Trophoblast cell (in vitro differentiated cells and primary cell): Measurements from ENCODE around the gene SMAD4. TPM values are rescaled to one million over a fixed set of nuclear protein-coding genes. Genes with fewer than 3 reads are reported as not detected.

ENCODE experiments used
- DNase-seq, 2 donors: peaks; one replicate each; pipeline ENCODE4 v3.0.0-alpha.2; 2016
- H2AFZ ChIP-seq: 2 replicates; pipeline ENCODE4 v1.6.1; 2013; ENCODE audit warnings: low read length, moderate library complexity, mild to moderate bottlenecking; ENCODE audit not compliant: insufficient read depth, poor library complexity
- H2AK5ac ChIP-seq: 2 replicates; pipeline ENCODE4 v1.6.1; 2013; ENCODE audit warnings: mild to moderate bottlenecking, low read length
- H2BK120ac ChIP-seq: 2 replicates; pipeline ENCODE4 v1.6.1; 2013; ENCODE audit warnings: low read length, mild to moderate bottlenecking, moderate library complexity; ENCODE audit not compliant: insufficient read depth, poor library complexity
- H2BK12ac ChIP-seq: 2 replicates; pipeline ENCODE4 v1.6.1; 2013; ENCODE audit warnings: mild to moderate bottlenecking, low read length, moderate library complexity
- H2BK5ac ChIP-seq: 2 replicates; pipeline ENCODE4 v1.6.1; 2013; ENCODE audit warnings: low read length, low read depth, moderate library complexity, mild to moderate bottlenecking; ENCODE audit not compliant: poor library complexity
- H3K14ac ChIP-seq: 2 replicates; pipeline ENCODE4 v1.6.1; 2013; ENCODE audit warnings: mild to moderate bottlenecking, low read length
- H3K18ac ChIP-seq: 2 replicates; pipeline ENCODE4 v1.6.1; 2013; ENCODE audit warnings: mild to moderate bottlenecking, low read length
- H3K23ac ChIP-seq: 2 replicates; pipeline ENCODE4 v1.6.1; 2013; ENCODE audit warnings: low read length
- H3K27ac ChIP-seq: 2 replicates; pipeline ENCODE4 v1.5.1; 2013; ENCODE audit warnings: low read depth, mild to moderate bottlenecking, inconsistent platforms, low read length, moderate library complexity
- H3K27me3 ChIP-seq: 2 replicates; pipeline ENCODE4 v1.6.1; 2013; ENCODE audit warnings: inconsistent platforms, mild to moderate bottlenecking, low read length, moderate library complexity; ENCODE audit not compliant: insufficient read depth
- H3K36me3 ChIP-seq, 2 experiments: 1 replicate in 1 of 2; 2 replicates in 1 of 2; pipeline ENCODE4 v1.6.1; 2013; ENCODE audit warnings: low read length in 2 of 2, mild to moderate bottlenecking in 2 of 2, moderate library complexity in 1 of 2; ENCODE audit not compliant: insufficient read depth in 2 of 2, control insufficient read depth in 1 of 2
- H3K4ac ChIP-seq: 2 replicates; pipeline ENCODE4 v1.6.1; 2013; ENCODE audit warnings: low read depth, mild to moderate bottlenecking, low read length, moderate library complexity
- H3K4me1 ChIP-seq, 2 experiments: 1 replicate in 1 of 2; 2 replicates in 1 of 2; pipeline ENCODE4 v1.6.1; 2013; ENCODE audit warnings: low read length in 2 of 2, mild to moderate bottlenecking in 2 of 2, moderate library complexity in 1 of 2; ENCODE audit not compliant: insufficient read depth in 2 of 2, control insufficient read depth in 1 of 2
- H3K4me2 ChIP-seq: 2 replicates; pipeline ENCODE4 v1.6.1; 2013; ENCODE audit warnings: inconsistent platforms, mild to moderate bottlenecking, low read length, moderate library complexity
- H3K4me3 ChIP-seq: 2 replicates; pipeline ENCODE4 v1.5.1; 2013; ENCODE audit warnings: mild to moderate bottlenecking, low read depth, low read length, inconsistent platforms
- H3K79me1 ChIP-seq: one replicate; pipeline ENCODE4 v1.6.1; 2013; ENCODE audit warnings: low read length
- H3K79me2 ChIP-seq: 2 replicates; pipeline ENCODE4 v1.6.1; 2013; ENCODE audit warnings: low read length, mild to moderate bottlenecking; ENCODE audit not compliant: control insufficient read depth, insufficient read depth, poor library complexity
- H3K9ac ChIP-seq: 2 replicates; pipeline ENCODE4 v1.6.1; 2013; ENCODE audit warnings: mild to moderate bottlenecking, low read length
- H3K9me3 ChIP-seq: 2 replicates; pipeline ENCODE4 v1.6.1; 2013; ENCODE audit warnings: low read depth, mild to moderate bottlenecking, control low read depth, inconsistent platforms, low read length; ENCODE audit not compliant: insufficient read depth
- H4K12ac ChIP-seq: 2 replicates; pipeline ENCODE4 v1.6.1; 2013; ENCODE audit warnings: low read depth, mild to moderate bottlenecking, low read length, moderate library complexity
- H4K8ac ChIP-seq: 2 replicates; pipeline ENCODE4 v1.6.1; 2013; ENCODE audit warnings: low read depth, mild to moderate bottlenecking, low read length, moderate library complexity
- H4K91ac ChIP-seq: one replicate; pipeline ENCODE4 v1.6.1; 2013; ENCODE audit warnings: low read depth, mild to moderate bottlenecking, low read length, moderate library complexity
- WGBS: extraction: QIAGEN DNeasy Blood & Tissue Kit; methylation state at CpG from one replicate; pipeline ENCODE4 v1.1.7; 2013; ENCODE audit warnings: missing lambda C conversion rate; ENCODE audit not compliant: insufficient read length, insufficient coverage; ENCODE audit errors: extremely low coverage; 5-methylcytosine and 5-hydroxymethylcytosine counted together
- polyA plus RNA-seq: library from polyadenylated mRNA; stranded (reverse); fragments of 200-250 nt; gene quantifications from 2 replicates; pipeline ENCODE4 v1.2.3, GENCODE V29; 2013

The SMAD4 gene
- 50.4 and 51.9 TPM in 2 replicates for polyA plus RNA-seq

- H3K27ac ChIP-seq = peak within 1 kb of the TSS; percentile 94
- peaks cover 10 to 13% of the 10 kb centered on the region in 2 experiments for H3K4me1 ChIP-seq
- H3K9ac ChIP-seq = peak within 1 kb of the TSS; percentile 95
- H3K79me1 ChIP-seq = peaks cover 12% of the 10 kb centered on the region
- H3K27me3 ChIP-seq = no peaks in the 10 kb centered on the region
- peak; percentile 96 to 99 for DNase-seq
- peak within 1 kb of the TSS; percentile 97 for H3K18ac ChIP-seq
- H3K4me3 ChIP-seq = peak within 1 kb of the TSS; percentile 91
- peak within 1 kb of the TSS; percentile 97 for H2AFZ ChIP-seq
- H2BK5ac ChIP-seq = peak within 1 kb of the TSS; percentile 91
- no CpG with 5 or more reads among the region's 79 CpGs for WGBS
- H2AK5ac ChIP-seq = peak within 1 kb of the TSS; percentile 85
- H4K8ac ChIP-seq = peak within 1 kb of the TSS; percentile 97
- peak within 1 kb of the TSS; percentile 96 for H3K14ac ChIP-seq
- peak within 1 kb of the TSS; percentile 98 for H4K12ac ChIP-seq
- H3K23ac ChIP-seq = no peak within 1 kb of the TSS
- peaks cover 5 to 6% of the 10 kb centered on the region in 2 experiments for H3K36me3 ChIP-seq
- H2BK120ac ChIP-seq = peak within 1 kb of the TSS; percentile 85
- peak within 1 kb of the TSS; percentile 78 for H3K4me2 ChIP-seq
- H3K79me2 ChIP-seq = peaks cover 20% of the 10 kb centered on the region
- H3K4ac ChIP-seq = peak within 1 kb of the TSS; percentile 93
- H3K9me3 ChIP-seq = no peaks in the 10 kb centered on the region
- peak within 1 kb of the TSS; percentile 94 for H4K91ac ChIP-seq
- H2BK12ac ChIP-seq = peak within 1 kb of the TSS; percentile 76
Observed at GRCh38 chr18:51029694-51030536, at the start of gene SMAD4. Gene SMAD4, plus strand, starts transcription at chr18:51030213. Its CDS starts 16,834 bp downstream, at chr18:51047047.

DNA sequence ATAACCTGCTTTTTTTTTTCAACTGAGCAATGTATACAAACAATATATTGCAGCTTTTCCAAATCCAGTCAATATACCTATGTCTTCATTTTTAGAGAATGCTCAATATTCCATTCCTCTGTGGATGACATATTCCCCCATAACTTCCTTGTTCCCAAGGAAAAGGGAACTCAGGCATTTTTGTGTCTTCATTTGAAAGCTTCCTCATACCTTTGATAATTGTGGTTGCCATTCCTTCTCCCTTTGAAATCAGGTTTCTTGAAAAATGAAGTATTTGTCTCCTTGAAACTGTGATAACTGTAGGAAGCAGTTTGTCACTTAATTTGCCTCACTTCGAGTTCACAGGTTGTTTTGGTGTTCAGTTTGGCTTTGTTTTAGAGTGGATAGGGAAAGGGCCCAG lies 48.6 kb upstream of the SMAD4 start:
- Histone ChIP-seq H3K4me3 (no peak overlapping the region), H3K27me3 (no peaks in the 10 kb centered on the region), H4K91ac (no peak overlapping the region), H3K18ac (no peak overlapping the region), H2BK120ac (no peak overlapping the region), H3K4me2 (no peak overlapping the region), H3K9me3 (peaks cover 9% of the 10 kb centered on the region), H3K79me1 (peaks cover 2% of the 10 kb centered on the region), H4K12ac (no peak overlapping the region), H3K79me2 (no peaks in the 10 kb centered on the region), H2BK5ac (no peak overlapping the region), H2BK12ac (no peak overlapping the region), H3K9ac (no peak overlapping the region), H3K27ac (no peak overlapping the region), H3K36me3 (peaks cover 10 to 14% of the 10 kb centered on the region in 2 experiments), H2AFZ (no peak overlapping the region), H3K14ac (no peak overlapping the region), H3K4ac (no peak overlapping the region), H4K8ac (no peak overlapping the region), H2AK5ac (no peak overlapping the region), H3K23ac (no peak overlapping the region), H3K4me1 (peaks cover 0 to 3% of the 10 kb centered on the region in 2 experiments)
- DNase-seq = peak; percentile 22 to 75
- no CpG with 5 or more reads among the region's 1 CpG for WGBS

GRCh38 chr18:50982086-50982801 lies 47.8 kb upstream of the SMAD4 start:
- no CpG with 5 or more reads among the region's 8 CpGs for WGBS

DNA sequence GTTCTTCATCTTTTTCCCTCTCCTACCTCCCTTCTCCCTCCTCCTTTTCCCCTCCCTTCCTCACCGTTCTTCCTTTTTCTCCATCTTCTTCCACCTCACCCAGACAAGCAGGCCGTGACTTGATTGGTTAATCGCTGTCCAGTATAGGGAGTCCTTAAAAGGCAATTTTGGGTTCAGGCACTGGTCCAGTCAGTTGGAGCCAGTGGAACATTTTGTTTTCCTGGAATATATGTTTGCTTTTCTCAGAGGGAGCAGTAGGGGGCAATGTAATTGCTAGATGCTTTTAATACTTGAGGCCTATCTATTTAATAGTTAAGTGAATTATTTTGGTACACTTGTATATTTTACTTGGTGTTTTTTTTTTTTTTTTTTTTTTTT lies 47.2 kb upstream of the SMAD4 start:
- H3K27ac ChIP-seq = no peak overlapping the region
- no peak overlapping the region for H2BK12ac ChIP-seq
- H3K27me3 ChIP-seq = no peaks in the 10 kb centered on the region
- H2AFZ ChIP-seq = no peak overlapping the region
- peaks cover 3 to 6% of the 10 kb centered on the region in 2 experiments for H3K36me3 ChIP-seq
- H3K18ac ChIP-seq = no peak overlapping the region
- WGBS = 100% methylated on average over 1 of the region's 3 CpGs
- H4K12ac ChIP-seq = no peak overlapping the region
- H3K9ac ChIP-seq = no peak overlapping the region
- peaks cover 1% of the 10 kb centered on the region for H3K9me3 ChIP-seq
- H3K14ac ChIP-seq = no peak overlapping the region
- H4K8ac ChIP-seq = no peak overlapping the region
- no peak overlapping the region for H2BK120ac ChIP-seq
- H3K4me1 ChIP-seq = peaks cover 3 to 6% of the 10 kb centered on the region in 2 experiments
- no peak overlapping the region for H2AK5ac ChIP-seq
- H3K79me2 ChIP-seq = peaks cover 2% of the 10 kb centered on the region
- H4K91ac ChIP-seq = no peak overlapping the region
- no peak overlapping the region for H3K4ac ChIP-seq
- peaks cover 4% of the 10 kb centered on the region for H3K79me1 ChIP-seq
- no peak overlapping the region for H3K4me3 ChIP-seq
- H2BK5ac ChIP-seq = no peak overlapping the region
- H3K4me2 ChIP-seq = no peak overlapping the region
- H3K23ac ChIP-seq = no peak overlapping the region
- no peak for DNase-seq

More at GRCh38 chr18:50982086-50982801, 47.8 kb upstream of the SMAD4 start:
- no peak for DNase-seq
- H3K79me2 ChIP-seq = peaks cover 2% of the 10 kb centered on the region
- H4K12ac ChIP-seq = no peak overlapping the region
- no peak overlapping the region for H3K4ac ChIP-seq
- H3K4me2 ChIP-seq = no peak overlapping the region
- no peak overlapping the region for H4K91ac ChIP-seq
- H2AFZ ChIP-seq = no peak overlapping the region
- H2BK120ac ChIP-seq = no peak overlapping the region
- no peaks in the 10 kb centered on the region for H3K27me3 ChIP-seq
- no peak overlapping the region for H3K4me3 ChIP-seq
- H3K79me1 ChIP-seq = peaks cover 4% of the 10 kb centered on the region
- no peak overlapping the region for H3K23ac ChIP-seq
- no peak overlapping the region for H3K14ac ChIP-seq
- H3K36me3 ChIP-seq = peaks cover 6 to 8% of the 10 kb centered on the region in 2 experiments
- no peak overlapping the region for H4K8ac ChIP-seq
- H2AK5ac ChIP-seq = no peak overlapping the region
- H3K9ac ChIP-seq = no peak overlapping the region
- no peak overlapping the region for H3K27ac ChIP-seq
- H2BK5ac ChIP-seq = no peak overlapping the region
- H3K9me3 ChIP-seq = peaks cover 3% of the 10 kb centered on the region
- no peak overlapping the region for H3K18ac ChIP-seq
- peak overlapping the region; percentile 30 for H2BK12ac ChIP-seq
- peaks cover 3 to 6% of the 10 kb centered on the region in 2 experiments for H3K4me1 ChIP-seq
